Mesothelial cell of epicardium (in vitro differentiated cells): ENCODE measurements around the gene LMO4. TPM values are rescaled to one million over a fixed set of nuclear protein-coding genes. Genes with fewer than 3 reads are reported as not detected.

Experiments
- DNase-seq, 2 experiments: peaks; one replicate each; pipeline ENCODE4 v3.0.0; 2021; ENCODE audit warnings: low spot score in 2 of 2; ENCODE audit not compliant: unreplicated experiment in 2 of 2
- H3K27ac Mint-ChIP-seq: 2 replicates; pipeline ENCODE4 v1.8.0; 2021; ENCODE audit warnings: mixed read lengths
- H3K27me3 Mint-ChIP-seq: 2 replicates; pipeline ENCODE4 v1.8.0; 2021; ENCODE audit warnings: low read depth, mixed read lengths
- H3K36me3 Mint-ChIP-seq: 2 replicates; pipeline ENCODE4 v1.8.0; 2021; ENCODE audit warnings: mixed read lengths
- H3K4me1 Mint-ChIP-seq: 2 replicates; pipeline ENCODE4 v1.8.0; 2021; ENCODE audit warnings: mixed read lengths
- H3K4me3 Mint-ChIP-seq: 2 replicates; pipeline ENCODE4 v1.8.0; 2021; ENCODE audit warnings: mild to moderate bottlenecking, moderate library complexity, mixed read lengths
- H3K9me3 Mint-ChIP-seq: 2 replicates; pipeline ENCODE4 v1.8.0; 2021; ENCODE audit warnings: mixed read lengths
- CTCF ChIP-seq: fragments of 200-600 bp; sonication (generic); IDR thresholded peaks from one replicate; pipeline ENCODE4 v1.5.0; 2021; ENCODE audit warnings: antibody characterized with exemption; ENCODE audit not compliant: unreplicated experiment
- total RNA-seq: library from RNA; stranded (reverse); gene quantifications from 3 replicates; pipeline ENCODE4 v1.2.1, GENCODE V29; 2021

The LMO4 gene
- total RNA-seq, 1 donor from 2014 or later = 93.0 TPM

GRCh38 chr1:87393445-87394085 is 64.9 kb downstream of the LMO4 start:
- Mint-ChIP-seq H3K36me3 (peaks cover 7% of the 10 kb centered on the region), H3K4me1 (peaks cover 29% of the 10 kb centered on the region), H3K27me3 (no peaks in the 10 kb centered on the region), H3K4me3 (no peak overlapping the region), H3K9me3 (peaks cover 12% of the 10 kb centered on the region), H3K27ac (no peak overlapping the region)
- TF ChIP-seq CTCF = no peak
- no peak for DNase-seq

GRCh38 chr1:87394513-87394912 is 65.8 kb downstream of the LMO4 start:
- TF ChIP-seq CTCF = no peak
- H3K4me3 Mint-ChIP-seq = no peak overlapping the region
- H3K36me3 Mint-ChIP-seq = peaks cover 6% of the 10 kb centered on the region

GRCh38 chr1:87394982-87395381 is 66.3 kb downstream of the LMO4 start:
- Mint-ChIP-seq H3K27ac (no peak overlapping the region), H3K4me3 (no peak overlapping the region), H3K4me1 (peaks cover 35% of the 10 kb centered on the region), H3K36me3 (peaks cover 3% of the 10 kb centered on the region), H3K27me3 (no peaks in the 10 kb centered on the region), H3K9me3 (peaks cover 5% of the 10 kb centered on the region)
- TF ChIP-seq CTCF = no peak
- DNase-seq = no peak

More at GRCh38 chr1:87394513-87394912, 65.8 kb downstream of the LMO4 start:
- Mint-ChIP-seq H3K9me3 (peaks cover 9% of the 10 kb centered on the region), H3K4me1 (peaks cover 33% of the 10 kb centered on the region), H3K27ac (no peak overlapping the region), H3K27me3 (no peaks in the 10 kb centered on the region)
- DNase-seq = no peak
